22Rv1 (cell line): ENCODE results near the gene TAS2R8.

Experiments
- H3K27ac ChIP-seq: fragments of 450-650 bp; 2 replicates; pipeline ENCODE4 v1.5.1; 2017
- ZFX ChIP-seq: fragments of 450-650 bp; IDR thresholded peaks from 2 replicates; pipeline ENCODE4 v1.6.1; 2017; ENCODE audit warnings: antibody characterized with exemption, borderline replicate concordance
- TF ChIP-seq, protein P1 (sequence below): fragments of 450-650 bp; IDR thresholded peaks from 2 replicates; pipeline ENCODE4 v1.5.1; 2017; ENCODE audit warnings: mild to moderate bottlenecking

TAS2R8 gene

DNA sequence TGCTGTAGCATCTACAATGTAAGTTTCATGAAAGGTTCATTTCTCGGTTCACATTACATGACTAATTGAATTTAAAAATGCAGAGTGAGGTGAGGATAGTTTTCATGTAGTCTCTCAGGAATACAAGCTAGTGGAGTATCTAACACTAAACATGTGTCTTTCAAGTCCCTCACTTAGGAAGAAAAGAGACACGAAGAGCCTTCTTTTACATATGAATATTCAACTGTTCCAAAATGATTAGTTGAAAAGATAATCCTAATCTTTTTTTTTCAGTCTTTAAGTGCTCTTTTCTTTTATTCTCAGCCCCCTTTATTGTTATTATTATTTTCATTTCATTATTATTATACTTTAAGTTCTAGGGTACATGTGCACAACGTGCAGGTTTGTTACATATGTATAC, 31.4 kb upstream of the TAS2R8 start:
- H3K27ac ChIP-seq, result no peak overlapping the region
- TF ChIP-seq ZFX, result no peak
- TF ChIP-seq, protein P1, sequence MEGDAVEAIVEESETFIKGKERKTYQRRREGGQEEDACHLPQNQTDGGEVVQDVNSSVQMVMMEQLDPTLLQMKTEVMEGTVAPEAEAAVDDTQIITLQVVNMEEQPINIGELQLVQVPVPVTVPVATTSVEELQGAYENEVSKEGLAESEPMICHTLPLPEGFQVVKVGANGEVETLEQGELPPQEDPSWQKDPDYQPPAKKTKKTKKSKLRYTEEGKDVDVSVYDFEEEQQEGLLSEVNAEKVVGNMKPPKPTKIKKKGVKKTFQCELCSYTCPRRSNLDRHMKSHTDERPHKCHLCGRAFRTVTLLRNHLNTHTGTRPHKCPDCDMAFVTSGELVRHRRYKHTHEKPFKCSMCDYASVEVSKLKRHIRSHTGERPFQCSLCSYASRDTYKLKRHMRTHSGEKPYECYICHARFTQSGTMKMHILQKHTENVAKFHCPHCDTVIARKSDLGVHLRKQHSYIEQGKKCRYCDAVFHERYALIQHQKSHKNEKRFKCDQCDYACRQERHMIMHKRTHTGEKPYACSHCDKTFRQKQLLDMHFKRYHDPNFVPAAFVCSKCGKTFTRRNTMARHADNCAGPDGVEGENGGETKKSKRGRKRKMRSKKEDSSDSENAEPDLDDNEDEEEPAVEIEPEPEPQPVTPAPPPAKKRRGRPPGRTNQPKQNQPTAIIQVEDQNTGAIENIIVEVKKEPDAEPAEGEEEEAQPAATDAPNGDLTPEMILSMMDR, result no peak

DNA sequence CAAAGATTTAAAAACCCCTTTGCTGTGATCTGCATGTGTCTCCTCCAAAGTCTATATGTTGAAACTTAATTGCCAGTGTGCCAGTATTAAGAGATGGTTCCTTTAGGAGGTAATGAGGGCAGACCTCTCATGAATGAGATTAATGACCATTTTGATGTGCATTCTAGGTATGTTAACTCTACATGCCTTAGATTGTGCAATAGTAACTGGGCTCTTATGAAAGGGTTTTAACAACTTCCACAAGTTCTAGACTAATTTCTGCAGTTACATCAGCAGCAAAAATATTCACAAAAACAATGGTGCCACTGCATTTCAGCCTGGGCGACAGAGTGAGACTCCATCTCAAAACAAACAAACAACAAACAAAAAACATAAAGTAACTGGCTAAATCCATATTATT, 22.9 kb upstream of the TAS2R8 start:
- TF ChIP-seq, protein P1, result no peak
- no peak for TF ChIP-seq ZFX
- no peak overlapping the region for H3K27ac ChIP-seq

DNA sequence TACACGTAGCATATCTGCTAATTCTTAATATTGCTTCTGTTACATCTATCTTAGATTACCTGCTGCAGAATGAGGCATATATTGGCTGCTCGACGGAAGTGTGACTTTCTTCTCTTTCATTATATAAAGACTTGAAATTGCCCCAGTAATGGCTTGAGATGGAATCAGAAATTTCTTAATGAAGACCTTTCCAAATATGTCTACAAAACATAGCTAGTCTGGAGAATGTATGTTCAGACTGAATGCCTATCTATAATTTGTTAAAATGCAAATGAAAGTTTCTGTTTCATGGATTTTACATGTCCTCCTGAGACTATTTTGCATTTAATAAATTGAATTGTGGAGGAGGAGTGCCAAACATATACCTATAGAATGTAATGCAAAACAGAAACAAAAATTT, 19.2 kb upstream of the TAS2R8 start, which contains the start of gene TAS2R10:
TSS of gene TAS2R10 (minus strand) at position 101 of the 400 bp plus-strand sequence. CDS start at position 12, 89 bp downstream.
- TF ChIP-seq, protein P1, result no peak
- no peak within 1 kb of the TSS for H3K27ac ChIP-seq

DNA sequence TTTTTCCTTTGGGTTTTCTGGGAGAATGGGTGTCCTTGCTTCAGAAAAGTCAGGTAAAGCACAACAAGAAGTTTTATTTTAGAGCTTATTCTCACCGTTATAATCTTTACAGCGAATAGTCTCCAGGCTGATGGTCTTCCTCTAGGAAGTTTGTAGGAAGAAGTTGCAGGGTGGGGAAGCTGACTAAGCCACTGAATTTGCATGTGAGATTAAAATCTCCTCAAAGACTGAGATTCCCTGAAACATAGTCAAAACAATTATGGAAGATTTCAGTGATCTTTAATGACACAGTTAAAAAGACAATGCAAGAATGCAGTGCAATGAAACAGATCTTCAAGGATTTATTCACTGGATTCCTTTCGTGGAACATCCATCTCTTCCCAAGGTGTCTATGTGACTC, 17.9 kb upstream of the TAS2R8 start:
- H3K27ac ChIP-seq, result no peak overlapping the region
- TF ChIP-seq, protein P1, result no peak

DNA sequence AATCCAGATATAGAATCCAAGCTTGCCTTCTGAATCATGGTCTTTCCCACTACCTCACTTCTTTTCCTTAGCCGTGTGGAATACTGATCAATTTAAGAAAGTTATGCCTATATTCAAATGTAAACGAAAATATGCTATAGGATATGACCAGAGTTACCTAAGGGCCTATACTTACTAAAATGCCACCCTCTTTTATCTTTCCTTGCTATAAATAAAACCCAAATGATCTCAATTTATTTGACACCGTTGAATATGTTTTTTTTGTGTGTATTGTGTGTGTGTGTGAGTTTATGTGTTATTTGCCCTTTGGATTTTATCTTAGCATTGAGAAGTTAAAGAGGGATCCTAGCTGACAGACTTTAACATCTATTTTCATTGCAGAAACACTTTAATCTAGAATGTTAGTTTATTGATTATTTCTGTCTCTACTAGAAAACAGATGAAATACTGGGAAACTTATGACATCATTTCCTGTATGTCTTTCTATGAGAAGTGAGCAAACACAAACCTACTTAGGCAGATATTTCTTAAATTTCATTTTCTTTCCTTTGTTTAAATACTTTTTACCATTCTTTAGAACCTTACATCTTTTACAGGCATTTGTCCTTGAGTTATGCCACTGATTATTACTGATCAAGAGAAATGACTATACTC, 4.9 kb upstream of the TAS2R8 start:
- no peak overlapping the region for H3K27ac ChIP-seq
- TF ChIP-seq, protein P1, result no peak
- no peak for TF ChIP-seq ZFX

DNA sequence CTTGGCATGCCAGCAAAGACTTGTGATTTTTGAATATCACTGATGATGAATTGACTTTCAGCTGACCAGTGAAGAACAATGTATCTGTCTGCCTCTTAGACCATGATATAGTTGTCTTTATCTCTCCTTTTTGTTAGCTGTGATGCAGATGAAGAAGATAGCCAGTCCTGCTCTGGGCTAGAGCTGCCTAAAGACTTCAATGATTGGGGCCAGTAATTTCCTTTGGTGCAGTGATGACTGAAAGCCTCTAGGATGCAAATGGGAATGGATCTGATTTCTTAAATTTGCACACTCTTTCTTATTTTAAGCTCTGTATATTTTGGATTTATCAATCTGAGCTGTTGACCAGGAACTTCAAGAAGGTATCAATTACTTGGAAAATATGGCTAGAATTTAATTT, 3.0 kb upstream of the TAS2R8 start, which contains the start of gene TAS2R9:
TSS of gene TAS2R9 (minus strand) at position 101 of the 400 bp plus-strand sequence. CDS start at position 8, 93 bp downstream.
- H3K27ac ChIP-seq, result no peak within 1 kb of the TSS
- TF ChIP-seq, protein P1, result no peak
- no peak for TF ChIP-seq ZFX

DNA sequence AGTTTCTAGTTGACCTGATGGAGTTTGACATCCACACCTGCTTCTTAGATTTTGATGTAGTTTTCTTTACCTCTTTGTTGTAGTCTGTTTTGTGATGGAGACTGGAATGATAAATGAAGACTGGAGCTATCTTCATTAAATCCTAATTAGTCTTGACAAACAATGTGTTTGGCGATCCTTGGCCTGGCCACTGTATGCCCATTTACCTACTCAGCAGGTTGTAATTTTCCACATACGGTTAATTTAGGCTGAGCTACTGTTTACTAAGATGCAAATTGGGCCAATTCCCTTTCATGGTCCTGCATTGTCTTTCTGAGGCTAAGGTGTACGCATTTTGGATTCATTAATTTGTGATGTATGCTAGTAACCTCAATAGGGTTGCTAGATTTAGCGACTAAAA, 4.5 kb downstream of the TAS2R8 start, which contains the start of gene TAS2R7:
TSS of gene TAS2R7 (minus strand) at position 41 of the 400 bp plus-strand sequence. CDS start 57 bp downstream, outside the sequence.
- H3K27ac ChIP-seq, result no peak within 1 kb of the TSS
- TF ChIP-seq ZFX, result no peak
- TF ChIP-seq, protein P1, result no peak
